OCI-M2 (cell line): Measurements from ENCODE around the gene AVL9.
"Not testable (repeated sequence)": the region's sequence is repeated elsewhere in the genome, so short reads cannot be mapped to it uniquely, and the experiment has no call there.

ENCODE experiments used
- DNase-seq: peaks from one replicate; lab custom pipeline; 2025; ENCODE audit not compliant: unreplicated experiment; lab: John Stamatoyannopoulos, UW

The AVL9 gene

DNA sequence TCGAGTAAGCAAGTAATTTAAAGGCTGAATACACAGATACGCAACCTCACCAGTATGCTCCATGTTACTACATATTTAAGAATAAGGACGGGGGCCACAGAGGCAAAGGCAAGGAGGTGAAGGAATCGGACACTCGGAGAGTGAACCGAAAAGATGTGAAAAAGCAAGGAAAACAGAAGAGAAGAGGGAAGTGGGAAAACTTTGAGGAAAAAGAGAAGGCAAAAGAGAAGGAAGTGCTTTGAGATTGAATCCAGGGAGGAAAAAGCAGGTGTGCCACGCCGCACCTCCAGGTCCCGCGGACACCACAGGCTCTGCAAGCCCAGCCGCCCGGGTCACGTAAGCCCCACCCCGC is 367 bp upstream of the AVL9 start:
- peak; percentile 20 for DNase-seq

DNA sequence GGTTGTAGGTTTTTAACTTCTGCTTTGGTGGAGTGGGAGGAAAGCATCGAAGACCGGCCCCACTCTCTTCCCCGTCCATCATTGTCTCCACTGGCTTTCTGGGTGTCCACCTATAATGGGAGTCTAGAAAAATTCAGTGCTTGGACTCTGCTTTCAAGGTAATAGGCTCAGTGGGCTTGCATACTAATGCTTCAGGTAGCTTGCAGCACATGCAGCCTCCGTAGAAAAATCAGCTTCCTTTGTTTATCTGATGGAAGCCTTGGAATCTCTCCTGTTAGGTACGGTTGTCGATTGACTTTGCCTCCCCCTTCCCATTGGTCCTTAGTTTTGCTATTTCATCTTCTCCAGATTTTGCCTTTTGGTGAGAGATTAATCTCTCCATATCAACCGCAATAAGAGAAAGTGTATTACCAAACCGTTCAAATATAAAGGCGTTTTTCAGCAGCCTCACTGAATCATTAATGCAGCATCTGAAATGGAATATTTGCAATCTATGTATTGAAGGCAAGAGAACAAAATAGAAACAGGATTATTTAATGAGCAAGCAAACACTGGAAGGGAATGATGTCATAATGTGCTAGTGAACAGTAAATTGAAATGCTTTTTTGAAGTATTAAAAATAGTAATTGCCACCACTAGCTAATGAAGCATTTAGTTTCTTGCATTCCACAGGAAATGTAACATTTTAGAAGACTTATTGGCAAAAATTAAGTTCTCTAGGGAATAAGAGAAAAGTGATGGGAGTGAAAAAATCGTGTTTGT is 944 bp downstream of the AVL9 start:
- DNase-seq: no peak

DNA sequence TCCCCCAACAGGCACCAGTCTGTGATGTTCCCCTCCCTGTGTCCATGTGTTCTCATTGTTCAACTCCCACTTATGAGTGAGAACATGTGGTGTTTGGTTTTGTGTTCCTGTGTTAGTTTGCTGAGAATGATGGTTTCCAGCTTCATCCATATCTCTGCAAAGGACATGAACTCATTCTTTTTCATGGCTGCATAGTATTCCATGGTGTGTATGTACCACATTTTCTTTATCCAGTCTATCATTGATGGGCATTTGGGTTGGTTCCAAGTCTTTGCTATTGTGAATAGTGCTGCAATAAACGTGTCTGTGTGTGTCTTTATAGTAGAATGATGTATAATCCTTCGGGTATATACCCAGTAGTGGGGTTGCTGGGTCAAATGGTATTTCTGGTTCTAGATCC is 4.5 kb downstream of the AVL9 start:
- not testable (repeated sequence) for DNase-seq

DNA sequence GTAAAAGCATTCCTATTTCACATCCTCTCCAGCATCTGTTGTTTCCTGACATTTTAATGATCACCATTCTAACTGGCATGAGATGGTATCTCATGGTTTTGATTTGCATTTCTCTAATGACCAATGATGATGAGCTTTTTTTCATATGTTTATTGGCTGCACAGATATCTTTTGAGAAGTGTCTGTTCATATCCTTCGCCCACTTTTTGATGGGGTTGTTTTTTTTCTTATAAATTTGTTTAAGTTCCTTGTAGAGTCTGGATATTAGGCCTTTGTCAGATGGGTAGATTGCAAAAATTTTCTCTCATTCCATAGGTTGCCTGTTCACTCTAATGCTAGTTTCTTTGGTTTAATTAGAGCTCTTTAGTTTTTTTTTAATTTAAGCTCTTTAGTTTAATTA is 4.9 kb downstream of the AVL9 start:
- not testable (repeated sequence) for DNase-seq

DNA sequence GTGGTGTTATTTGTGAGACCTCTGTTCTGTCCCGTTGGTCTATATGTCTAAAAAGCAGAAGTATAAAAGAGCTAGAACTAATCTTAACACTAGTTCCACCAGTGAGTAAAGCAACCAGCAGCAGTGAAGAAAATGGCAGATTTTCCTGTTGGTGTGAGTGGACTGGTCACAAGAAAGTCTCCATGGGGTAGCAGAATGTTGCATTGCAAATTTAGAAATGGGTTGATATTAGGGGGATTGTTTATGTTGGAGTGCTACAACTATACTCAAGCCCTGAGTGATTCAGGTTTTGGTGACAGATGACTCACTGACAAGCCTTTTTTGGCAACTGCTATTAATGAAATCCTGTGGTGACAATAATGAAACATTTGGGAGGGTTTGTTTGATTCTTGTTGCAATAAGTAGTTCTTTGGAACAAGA is 5.6 kb downstream of the AVL9 start:
- DNase-seq: no peak

DNA sequence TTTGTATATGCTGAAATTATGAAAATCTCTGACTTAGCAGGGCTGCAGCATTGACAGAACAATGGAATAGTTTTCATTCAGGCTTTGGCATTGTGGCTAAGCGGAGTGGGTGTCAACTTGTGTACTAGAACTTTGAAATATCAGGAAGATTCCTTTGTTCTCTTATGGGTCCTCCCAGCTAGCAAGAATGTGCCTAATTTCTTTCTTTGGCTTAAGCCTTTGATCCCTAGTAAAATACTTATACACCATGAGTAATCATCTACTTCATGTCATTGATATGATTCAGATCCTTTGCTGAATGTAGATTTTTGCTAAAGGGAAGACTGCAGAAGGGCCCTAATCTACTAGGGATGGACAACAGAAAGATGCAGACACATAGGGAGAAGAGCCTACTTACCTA is 6.2 kb downstream of the AVL9 start:
- no peak for DNase-seq

DNA sequence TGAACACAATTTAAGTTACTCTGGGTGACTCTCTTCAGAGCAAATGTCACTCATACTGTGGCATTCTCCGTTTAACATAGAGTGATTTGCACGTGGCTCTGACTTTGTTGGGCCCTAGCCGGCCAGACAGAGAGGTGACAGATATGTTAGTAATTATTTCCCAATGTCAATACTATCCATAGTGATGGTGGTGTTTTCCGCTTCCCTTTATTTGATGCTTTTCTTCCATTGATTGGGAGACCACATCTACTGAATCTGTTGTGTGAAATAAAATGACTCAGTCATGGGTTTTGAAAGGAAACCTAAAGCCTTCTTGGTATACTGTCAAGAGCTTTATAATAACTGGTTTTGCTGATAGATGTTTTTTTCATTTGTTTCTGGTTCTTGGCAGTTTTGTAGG is 7.4 kb downstream of the AVL9 start:
- DNase-seq: no peak

DNA sequence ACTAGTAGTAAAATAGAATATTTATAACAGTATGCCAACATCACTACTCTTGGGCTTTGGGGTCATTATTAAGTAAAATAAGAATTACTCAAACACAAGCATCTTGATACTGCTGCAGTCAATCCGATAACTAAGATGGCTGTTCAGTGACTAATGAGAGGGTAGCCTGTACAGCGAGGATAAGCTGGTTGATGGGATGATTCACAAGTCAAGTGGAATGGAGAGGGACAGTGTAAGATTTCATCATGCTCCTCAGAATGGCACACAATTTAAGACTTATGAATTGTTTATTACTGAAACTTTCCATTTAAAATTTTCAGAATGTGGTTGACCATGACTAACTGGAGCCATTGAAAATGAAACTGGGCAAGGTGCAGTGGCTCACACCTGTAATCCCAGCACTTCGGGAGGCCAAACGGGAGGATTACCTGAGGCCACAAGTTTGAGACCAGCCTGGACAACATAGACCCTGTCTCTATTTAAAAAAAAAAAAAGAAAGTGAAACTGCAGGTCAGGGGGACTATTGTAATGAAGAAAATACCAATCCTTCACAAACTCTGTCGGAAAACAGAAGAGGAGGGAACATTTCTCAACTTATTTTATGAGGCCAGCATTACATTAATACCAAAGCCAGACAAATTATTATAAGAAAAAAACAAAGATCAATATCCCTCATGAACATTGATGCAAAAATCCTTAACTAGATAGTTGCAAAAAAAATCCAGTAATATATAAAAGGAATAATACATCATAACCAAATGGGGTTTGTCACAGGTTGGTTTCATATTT is 11.2 kb downstream of the AVL9 start:
- DNase-seq: no peak

DNA sequence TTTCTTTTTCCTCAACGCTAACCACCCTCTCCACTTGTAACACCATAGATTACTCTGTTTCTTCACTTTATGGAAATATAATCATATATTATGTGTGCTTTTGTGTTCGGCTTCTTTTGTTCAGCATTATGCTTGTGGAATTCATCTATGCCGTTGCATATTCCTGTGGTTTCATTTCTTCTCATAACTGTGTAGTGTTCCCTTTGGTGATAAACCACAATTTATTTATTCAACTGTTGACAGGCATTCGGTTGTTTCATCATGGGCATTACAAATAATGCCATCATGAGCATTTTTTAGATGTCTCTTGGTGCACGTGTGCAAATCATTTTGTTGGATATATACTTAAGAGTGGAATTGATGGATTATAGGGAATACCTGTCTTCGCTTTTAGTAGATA is 12.1 kb downstream of the AVL9 start:
- DNase-seq: no peak

DNA sequence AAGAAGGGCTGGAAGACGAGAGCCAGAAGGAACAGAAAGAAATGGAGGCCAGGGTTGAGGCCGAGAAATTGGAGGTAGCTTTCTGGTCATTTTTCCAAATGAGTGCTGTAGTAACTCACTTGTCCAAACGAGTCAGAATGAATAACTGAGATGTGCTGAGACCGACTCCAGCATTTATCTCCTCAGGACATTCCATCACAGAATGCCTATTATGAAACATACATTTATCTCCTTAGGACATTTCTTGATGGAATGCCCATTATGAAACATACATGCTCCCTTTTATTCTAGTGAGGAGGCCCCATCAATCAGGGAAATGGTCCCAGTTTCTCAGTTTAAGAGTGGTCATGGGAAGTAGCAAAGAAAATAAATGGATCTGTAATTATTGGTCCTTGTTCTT is 16.5 kb downstream of the AVL9 start:
- DNase-seq: no peak

DNA sequence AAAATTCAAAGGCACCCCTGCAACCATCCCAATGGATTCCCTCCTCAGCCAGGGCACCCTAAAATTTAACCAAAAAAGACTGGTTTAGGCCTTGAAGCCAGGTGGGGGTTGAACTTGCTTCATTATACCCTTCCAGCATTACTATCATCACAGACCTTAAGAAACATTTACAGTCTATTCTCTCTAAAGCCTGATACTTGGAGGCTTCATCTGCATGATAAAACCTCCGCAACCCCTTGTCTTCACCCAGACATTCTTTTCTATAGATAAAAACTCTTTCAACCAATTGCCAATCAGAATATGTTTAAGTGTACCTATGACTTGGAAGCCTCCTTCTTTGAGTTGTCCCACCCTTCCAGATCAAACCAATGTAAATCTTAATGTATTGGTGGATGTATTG is 17.9 kb downstream of the AVL9 start:
- no peak for DNase-seq

DNA sequence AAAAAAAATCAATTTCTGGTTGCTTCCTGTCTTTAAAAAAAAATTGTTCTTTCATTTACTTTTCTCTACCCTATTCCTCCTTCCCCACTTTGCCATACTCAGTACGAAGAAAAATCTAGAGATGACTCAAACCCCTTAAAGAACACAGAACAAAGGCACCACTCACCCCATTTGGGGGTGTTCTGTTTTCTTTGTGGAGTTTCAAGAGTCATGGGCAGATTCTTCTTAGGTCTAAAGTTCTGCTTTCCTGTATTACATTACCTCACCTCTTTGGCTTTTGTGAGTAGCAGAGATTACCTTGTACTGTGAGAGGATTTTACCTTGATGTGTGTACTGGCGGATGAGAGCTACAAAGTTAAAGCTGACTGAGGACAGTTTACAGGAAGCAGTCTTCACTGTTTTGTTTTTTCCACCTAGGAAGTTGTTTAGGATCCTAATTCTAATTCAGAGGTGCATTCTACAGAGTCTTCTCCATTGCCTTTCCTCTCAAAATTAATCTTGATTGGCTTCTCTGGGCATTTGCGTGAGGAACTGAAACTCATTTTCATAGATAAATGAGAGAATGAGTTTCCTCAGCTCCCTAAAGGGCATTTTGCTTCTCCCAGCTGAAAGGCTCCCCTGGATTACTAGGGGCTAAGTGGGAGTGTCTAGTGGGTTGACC is 20.7 kb downstream of the AVL9 start:
- no peak for DNase-seq

DNA sequence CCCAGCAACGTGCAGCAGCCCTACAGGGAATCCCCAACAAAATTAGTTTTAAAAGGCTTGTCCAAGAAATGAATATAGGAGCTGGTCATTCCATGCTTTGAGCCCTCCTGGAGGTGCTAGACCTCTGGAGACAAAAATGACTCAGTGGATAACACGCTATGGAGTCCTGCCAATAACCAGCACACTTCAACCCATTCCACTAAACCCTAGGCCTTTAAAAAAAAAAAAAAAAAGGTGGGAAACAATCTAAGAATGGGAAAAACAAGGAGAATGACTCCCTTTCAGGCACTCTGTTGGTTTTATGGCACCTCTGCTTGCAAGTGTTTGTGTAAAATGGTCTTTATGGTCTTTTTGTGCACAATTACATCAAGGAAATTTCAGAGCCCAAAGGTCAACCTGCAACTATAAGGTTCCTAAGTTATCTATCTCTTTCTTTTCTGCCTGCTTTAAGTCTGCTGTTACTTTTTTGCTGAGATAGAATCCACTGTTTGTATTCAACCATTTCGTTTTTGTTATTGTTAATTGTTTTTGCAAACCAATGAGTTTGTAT is 21.3 kb downstream of the AVL9 start:
- no peak for DNase-seq

DNA sequence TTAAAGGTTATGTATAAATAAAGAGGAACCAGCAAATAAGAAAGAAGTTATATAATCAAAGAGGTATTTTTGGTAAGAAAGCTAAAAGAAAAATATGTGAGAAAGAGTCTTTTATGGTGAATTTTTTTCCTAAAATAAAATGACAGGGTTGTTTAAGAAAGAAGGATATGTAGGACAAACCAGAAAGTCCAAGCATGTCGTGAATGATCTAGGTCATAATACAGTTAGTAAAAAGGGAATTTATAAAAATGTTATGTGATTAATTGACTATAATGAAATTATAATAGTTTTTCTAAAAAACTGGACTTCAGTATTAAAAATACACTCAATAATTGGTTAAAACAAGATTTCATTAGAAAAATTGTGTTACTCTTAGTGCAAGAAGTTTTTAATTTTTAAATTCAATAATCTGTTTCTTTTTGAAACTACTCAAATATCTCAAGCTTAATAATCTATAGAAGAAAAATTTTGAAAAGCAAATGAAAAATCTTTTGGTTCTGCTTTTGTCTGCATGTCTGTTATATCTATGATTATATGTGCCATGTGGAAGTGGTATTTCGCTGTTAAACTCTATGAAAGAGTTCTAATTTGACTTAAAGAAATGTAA is 23.3 kb downstream of the AVL9 start:
- no peak for DNase-seq

DNA sequence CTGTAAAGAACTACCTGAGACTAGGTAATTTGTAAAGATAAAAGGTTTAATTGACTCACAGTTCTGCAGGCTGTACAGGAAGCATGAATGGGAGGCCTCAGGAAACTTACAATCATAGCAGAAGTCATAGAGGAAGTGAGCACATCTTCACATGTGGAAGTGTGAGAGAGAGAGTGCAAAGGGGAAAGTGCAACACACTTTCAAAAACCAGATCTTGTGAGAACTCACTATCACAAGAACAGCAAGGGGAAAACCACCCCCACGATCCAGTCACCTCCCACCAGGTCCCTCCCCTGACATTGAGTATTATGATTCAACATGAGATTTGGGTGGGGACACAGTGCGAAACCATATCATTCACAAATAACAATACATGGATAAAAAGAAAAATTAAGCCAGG is 24.5 kb downstream of the AVL9 start:
- DNase-seq: no peak

DNA sequence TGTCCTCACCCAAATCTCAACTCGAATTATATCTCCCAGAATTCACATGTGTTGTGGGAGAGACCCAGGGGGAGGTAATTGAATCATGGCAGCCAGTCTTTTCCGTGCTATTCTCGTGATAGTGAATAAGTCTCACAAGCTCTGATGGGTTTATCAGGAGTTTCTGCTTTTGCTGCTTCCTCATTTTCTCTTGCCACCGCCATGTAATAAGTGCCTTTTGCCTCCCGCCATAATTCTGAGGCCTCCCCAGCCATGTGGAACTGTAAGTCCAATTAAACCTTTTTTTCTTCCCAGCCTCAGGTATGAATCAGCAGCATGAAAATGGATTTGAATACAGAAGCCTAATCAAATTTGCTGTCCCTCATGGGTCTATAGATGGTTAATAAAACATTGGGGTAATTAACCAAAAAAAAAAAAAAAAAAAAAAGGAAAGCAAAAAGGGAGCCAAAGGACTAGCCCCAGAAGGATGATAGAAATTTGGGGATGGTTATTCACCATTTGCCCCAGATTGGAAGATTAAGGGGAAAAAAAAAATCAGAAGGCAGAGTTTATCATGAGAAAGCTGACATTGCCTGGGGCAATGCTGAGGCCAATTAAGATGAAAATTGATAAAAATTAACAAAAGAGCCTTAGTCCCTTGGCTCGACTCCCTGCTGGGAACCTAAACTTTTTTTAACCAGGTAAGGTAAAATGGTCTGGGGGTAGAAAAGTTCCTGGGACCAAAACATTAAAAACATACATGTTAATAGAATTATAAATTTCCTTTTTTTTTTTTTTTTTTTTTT is 27.6 kb downstream of the AVL9 start:
- no peak for DNase-seq

DNA sequence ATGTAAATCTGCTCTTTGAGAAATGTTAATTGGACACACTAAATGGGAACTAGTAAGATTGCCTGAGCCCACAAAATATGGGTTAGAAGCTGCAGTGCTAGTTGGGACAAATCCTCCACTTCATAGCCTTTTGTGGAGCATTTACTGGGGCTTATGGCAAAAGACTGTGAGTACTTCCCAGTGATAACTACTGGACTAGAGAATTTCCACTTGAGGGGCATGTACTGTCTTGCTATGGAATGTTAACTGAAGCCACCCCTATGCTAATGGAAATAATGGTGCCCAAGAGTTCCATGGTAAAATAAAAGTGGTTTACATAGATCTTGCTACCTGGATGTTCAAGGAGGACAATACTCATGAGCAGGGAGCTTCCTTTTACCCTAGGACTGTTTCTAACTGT is 29.3 kb downstream of the AVL9 start:
- DNase-seq: no peak

DNA sequence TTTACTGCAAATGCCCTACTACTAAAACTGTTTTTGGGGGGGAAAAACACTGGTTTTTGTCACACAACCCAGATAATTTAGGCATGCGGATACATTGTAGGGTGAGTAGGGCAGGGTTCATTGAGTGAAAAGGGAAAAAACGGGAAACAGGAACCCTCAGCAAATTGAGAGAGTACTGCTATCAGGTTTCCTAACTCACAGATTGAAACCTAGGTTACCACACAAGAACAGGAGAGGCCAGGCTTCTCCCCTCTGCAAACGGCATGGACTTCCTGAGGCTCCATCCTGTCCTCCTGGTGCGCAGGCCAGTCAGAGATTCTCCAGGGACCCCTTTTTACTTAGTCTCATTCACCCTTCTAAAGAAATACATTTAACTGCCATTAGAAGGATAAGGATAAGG is 30.6 kb downstream of the AVL9 start:
- DNase-seq: no peak

DNA sequence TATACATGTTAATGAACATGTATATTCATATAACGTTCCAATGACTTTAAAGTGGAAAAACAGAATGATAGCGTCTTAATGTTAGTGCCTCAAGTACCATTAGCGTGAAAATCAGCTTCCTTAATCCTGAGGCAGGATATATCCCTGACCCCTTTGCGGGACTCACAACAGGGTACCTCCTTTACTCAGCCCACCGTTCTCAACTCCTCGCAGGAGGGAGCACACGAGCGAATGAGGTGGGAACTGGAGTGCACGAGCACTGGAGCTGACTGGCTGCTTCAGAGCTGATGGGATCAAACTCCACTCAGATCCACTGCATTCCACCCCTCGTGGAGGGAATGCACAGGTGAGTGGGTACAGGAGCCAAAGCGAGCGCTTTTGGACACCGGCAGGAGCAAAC is 36.1 kb downstream of the AVL9 start:
- no peak for DNase-seq

DNA sequence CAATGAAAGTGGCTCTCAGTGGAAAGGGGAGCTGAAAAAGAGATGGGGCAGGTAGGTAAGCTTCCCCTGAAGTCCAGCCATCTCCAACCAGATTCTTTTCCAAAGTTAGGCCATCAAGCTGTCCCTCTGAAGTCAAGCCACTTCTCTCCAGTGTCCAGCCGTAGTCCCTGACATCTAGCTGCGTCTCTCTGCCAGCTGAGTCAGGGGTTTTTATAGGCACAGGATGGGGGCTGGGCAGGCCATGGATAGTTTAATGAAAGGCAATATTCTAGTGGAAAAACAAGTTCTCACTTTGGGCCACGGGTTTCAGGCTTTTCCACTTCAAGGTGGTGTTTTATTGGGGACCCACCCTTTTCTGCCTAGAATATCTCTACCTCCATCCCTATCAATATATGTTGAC is 36.8 kb downstream of the AVL9 start:
- DNase-seq: no peak

DNA sequence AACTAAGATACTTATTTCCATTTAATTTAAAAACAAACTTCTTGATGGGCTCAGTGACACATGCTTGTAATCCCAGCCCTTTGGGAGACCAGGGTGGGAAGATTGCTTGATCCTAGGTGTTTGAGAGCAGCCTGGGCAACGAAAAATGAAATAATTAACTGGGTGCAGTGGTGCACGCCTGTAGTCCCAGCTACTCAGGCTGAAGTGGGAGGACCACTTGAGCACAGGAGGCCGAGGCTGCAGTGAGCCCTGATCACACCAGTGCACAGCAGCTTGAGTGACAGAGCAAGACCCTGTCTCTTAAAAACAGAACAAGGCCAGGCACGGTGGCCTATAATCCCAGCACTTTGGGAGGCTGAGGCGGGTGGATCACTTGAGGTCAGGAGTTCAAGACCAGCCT is 37.4 kb downstream of the AVL9 start:
- no peak for DNase-seq
